ENCODE data around the gene TRIM44. TPM values are rescaled to one million over a fixed set of nuclear protein-coding genes. Genes with fewer than 3 reads are reported as not detected.

Gene TRIM44
- total and polyA plus RNA-seq, 4 donors = 3.7 to 15.1 (median 10.4) TPM

DNA sequence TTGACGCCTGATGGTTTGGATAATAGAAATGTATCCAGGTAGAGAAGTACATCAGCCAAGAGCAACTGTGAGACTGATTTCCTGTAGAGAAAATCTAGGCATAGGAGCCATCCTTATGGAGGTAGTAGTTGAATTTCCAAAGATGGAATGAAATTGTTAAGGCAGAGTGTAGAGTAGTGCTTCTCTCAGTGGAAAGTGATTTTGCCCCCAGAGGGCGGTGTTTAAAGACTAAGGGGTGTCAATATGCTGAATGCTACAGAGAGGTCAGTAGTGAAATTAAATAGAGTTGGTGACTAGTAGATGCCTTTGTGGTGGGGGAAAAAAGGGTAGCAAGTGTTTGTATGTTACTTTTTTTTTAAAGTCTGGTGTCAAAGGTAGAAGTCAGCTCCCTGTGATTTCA, 54.5 kb downstream of the TRIM44 start:
- H3K36me3 ChIP-seq (ENCODE audit: control insufficient read depth in 4 of 4, insufficient read depth in 3 of 4, low read depth in 1 of 4, low read length in 3 of 4) = no peaks in the 10 kb centered on the region
- no peak overlapping the region for H3K27ac ChIP-seq (ENCODE audit: low read depth in 1 of 2, low read length in 2 of 2)
- no peak overlapping the region for H3K9ac ChIP-seq (ENCODE audit: low read depth in 1 of 2, low read length in 2 of 2)
- no peaks in the 10 kb centered on the region for H3K9me3 ChIP-seq (ENCODE audit: control insufficient read depth in 4 of 4, low read length in 3 of 4)
- H3K4me1 ChIP-seq (ENCODE audit: control insufficient read depth in 4 of 4, insufficient read depth in 4 of 4, low read length in 3 of 4) = no peaks in the 10 kb centered on the region
- no peak for DNase-seq (ENCODE audit: low spot score)
- WGBS = 96% methylated on average over 2 of the region's 2 CpGs
- TF ChIP-seq EGR1 (IDR thresholded peaks at IDR 0.05; ENCODE audit: low read depth in 2 of 2) = no peak
- peak in 1 of 2 donors; percentile 36 for TF ChIP-seq RAD21 (IDR thresholded peaks at IDR 0.05)
- H3K4me3 ChIP-seq (ENCODE audit: low read depth in 1 of 3, low read length in 3 of 3) = no peak overlapping the region
- no peaks in the 10 kb centered on the region for H3K27me3 ChIP-seq (ENCODE audit: control insufficient read depth in 4 of 4, insufficient read depth in 4 of 4, low read length in 3 of 4)

DNA sequence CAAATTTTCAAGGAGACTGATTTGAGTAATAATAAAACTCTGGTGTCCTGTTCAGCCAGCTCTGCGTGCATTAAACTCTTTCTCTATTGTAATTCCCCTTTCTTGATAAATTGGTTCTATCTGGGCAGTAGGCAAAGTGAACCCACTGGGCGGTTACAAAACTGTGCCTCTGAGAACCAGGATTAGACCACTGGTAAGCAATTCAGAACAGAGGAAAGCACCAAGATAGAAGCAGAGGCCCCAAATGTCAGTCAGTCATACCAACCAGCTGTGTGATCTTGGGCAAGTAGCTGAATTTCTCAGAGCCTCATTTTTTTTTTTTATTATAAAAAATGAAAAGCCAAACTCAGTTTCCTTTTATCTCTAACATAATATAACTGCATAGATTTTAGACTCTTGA, 54.9 kb downstream of the TRIM44 start:
- H3K9me3 ChIP-seq (ENCODE audit: control insufficient read depth in 4 of 4, low read length in 3 of 4) = no peaks in the 10 kb centered on the region
- no peak overlapping the region for H3K27ac ChIP-seq (ENCODE audit: low read depth in 1 of 2, low read length in 2 of 2)
- no peaks in the 10 kb centered on the region for H3K4me1 ChIP-seq (ENCODE audit: control insufficient read depth in 4 of 4, insufficient read depth in 4 of 4, low read length in 3 of 4)
- H3K36me3 ChIP-seq (ENCODE audit: control insufficient read depth in 4 of 4, insufficient read depth in 3 of 4, low read depth in 1 of 4, low read length in 3 of 4) = no peaks in the 10 kb centered on the region
- H3K4me3 ChIP-seq (ENCODE audit: low read depth in 1 of 3, low read length in 3 of 3) = no peak overlapping the region
- H3K9ac ChIP-seq (ENCODE audit: low read depth in 1 of 2, low read length in 2 of 2) = no peak overlapping the region
- TF ChIP-seq FOXA1 (IDR thresholded peaks at IDR 0.05) (no peak), YY1 (IDR thresholded peaks at IDR 0.05) (no peak), NR2F2 (IDR thresholded peaks at IDR 0.05) (no peak), GABPA (IDR thresholded peaks at IDR 0.05 in 1 of 2, conservative IDR thresholded peaks at IDR 0.05 in 1 of 2) (no peak), EGR1 (IDR thresholded peaks at IDR 0.05; ENCODE audit: low read depth in 2 of 2) (no peak), FOXA2 (IDR thresholded peaks at IDR 0.05) (no peak), TAF1 (conservative IDR thresholded peaks at IDR 0.05) (no peak), JUND (IDR thresholded peaks at IDR 0.05) (no peak), HNF4G (IDR thresholded peaks at IDR 0.05) (no peak), HNF4A (conservative IDR thresholded peaks at IDR 0.05) (no peak), SP1 (IDR thresholded peaks at IDR 0.05) (no peak)
- TF ChIP-seq, protein P1, sequence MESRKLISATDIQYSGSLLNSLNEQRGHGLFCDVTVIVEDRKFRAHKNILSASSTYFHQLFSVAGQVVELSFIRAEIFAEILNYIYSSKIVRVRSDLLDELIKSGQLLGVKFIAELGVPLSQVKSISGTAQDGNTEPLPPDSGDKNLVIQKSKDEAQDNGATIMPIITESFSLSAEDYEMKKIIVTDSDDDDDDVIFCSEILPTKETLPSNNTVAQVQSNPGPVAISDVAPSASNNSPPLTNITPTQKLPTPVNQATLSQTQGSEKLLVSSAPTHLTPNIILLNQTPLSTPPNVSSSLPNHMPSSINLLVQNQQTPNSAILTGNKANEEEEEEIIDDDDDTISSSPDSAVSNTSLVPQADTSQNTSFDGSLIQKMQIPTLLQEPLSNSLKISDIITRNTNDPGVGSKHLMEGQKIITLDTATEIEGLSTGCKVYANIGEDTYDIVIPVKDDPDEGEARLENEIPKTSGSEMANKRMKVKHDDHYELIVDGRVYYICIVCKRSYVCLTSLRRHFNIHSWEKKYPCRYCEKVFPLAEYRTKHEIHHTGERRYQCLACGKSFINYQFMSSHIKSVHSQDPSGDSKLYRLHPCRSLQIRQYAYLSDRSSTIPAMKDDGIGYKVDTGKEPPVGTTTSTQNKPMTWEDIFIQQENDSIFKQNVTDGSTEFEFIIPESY (IDR thresholded peaks at IDR 0.05) = no peak
- TF ChIP-seq, protein P2, sequence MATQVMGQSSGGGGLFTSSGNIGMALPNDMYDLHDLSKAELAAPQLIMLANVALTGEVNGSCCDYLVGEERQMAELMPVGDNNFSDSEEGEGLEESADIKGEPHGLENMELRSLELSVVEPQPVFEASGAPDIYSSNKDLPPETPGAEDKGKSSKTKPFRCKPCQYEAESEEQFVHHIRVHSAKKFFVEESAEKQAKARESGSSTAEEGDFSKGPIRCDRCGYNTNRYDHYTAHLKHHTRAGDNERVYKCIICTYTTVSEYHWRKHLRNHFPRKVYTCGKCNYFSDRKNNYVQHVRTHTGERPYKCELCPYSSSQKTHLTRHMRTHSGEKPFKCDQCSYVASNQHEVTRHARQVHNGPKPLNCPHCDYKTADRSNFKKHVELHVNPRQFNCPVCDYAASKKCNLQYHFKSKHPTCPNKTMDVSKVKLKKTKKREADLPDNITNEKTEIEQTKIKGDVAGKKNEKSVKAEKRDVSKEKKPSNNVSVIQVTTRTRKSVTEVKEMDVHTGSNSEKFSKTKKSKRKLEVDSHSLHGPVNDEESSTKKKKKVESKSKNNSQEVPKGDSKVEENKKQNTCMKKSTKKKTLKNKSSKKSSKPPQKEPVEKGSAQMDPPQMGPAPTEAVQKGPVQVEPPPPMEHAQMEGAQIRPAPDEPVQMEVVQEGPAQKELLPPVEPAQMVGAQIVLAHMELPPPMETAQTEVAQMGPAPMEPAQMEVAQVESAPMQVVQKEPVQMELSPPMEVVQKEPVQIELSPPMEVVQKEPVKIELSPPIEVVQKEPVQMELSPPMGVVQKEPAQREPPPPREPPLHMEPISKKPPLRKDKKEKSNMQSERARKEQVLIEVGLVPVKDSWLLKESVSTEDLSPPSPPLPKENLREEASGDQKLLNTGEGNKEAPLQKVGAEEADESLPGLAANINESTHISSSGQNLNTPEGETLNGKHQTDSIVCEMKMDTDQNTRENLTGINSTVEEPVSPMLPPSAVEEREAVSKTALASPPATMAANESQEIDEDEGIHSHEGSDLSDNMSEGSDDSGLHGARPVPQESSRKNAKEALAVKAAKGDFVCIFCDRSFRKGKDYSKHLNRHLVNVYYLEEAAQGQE (IDR thresholded peaks at IDR 0.05) = no peak
- TF ChIP-seq, protein P3, sequence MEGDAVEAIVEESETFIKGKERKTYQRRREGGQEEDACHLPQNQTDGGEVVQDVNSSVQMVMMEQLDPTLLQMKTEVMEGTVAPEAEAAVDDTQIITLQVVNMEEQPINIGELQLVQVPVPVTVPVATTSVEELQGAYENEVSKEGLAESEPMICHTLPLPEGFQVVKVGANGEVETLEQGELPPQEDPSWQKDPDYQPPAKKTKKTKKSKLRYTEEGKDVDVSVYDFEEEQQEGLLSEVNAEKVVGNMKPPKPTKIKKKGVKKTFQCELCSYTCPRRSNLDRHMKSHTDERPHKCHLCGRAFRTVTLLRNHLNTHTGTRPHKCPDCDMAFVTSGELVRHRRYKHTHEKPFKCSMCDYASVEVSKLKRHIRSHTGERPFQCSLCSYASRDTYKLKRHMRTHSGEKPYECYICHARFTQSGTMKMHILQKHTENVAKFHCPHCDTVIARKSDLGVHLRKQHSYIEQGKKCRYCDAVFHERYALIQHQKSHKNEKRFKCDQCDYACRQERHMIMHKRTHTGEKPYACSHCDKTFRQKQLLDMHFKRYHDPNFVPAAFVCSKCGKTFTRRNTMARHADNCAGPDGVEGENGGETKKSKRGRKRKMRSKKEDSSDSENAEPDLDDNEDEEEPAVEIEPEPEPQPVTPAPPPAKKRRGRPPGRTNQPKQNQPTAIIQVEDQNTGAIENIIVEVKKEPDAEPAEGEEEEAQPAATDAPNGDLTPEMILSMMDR (IDR thresholded peaks at IDR 0.05; ENCODE audit: low read depth, low read length, missing input control) = no peak
- TF ChIP-seq, protein P4, sequence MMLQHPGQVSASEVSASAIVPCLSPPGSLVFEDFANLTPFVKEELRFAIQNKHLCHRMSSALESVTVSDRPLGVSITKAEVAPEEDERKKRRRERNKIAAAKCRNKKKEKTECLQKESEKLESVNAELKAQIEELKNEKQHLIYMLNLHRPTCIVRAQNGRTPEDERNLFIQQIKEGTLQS (IDR thresholded peaks at IDR 0.05) = no peak
- H3K27me3 ChIP-seq (ENCODE audit: control insufficient read depth in 4 of 4, insufficient read depth in 4 of 4, low read length in 3 of 4) = no peaks in the 10 kb centered on the region
- no peak for DNase-seq (ENCODE audit: low spot score)
- 99% methylated on average over 2 of the region's 2 CpGs for WGBS
